Astrocyte of the cerebellum (primary cell): ENCODE data around the gene TBC1D22B.
"Not testable (repeated sequence)": the region's sequence is repeated elsewhere in the genome, so short reads cannot be mapped to it uniquely, and the experiment has no call there.

Experiments
- DNase-seq: peaks from one replicate; pipeline ENCODE4 v3.0.0-alpha.2; 2011; ENCODE audit warnings: low read depth
- H3K4me3 ChIP-seq: 2 replicates; pipeline ENCODE4 v1.5.1; 2011; ENCODE audit warnings: mild to moderate bottlenecking, low read depth, low read length, moderate library complexity
- CTCF ChIP-seq: IDR thresholded peaks from 2 replicates; pipeline ENCODE4 v1.5.1; 2012; ENCODE audit warnings: low read length, low read depth, moderate library complexity, mild to moderate bottlenecking; ENCODE audit errors: missing control alignments
- in situ Hi-C: cut with HindIII; loops from 2 replicates; pipeline ENCODE4 v1.10.0; 2017; ENCODE audit warnings: low sequenced_read_pairs

TBC1D22B gene

GRCh38 chr6:37304766-37305165 lies 47.2 kb downstream of the TBC1D22B start:
- TF ChIP-seq CTCF: no peak
- no peak for DNase-seq
- no peak overlapping the region for H3K4me3 ChIP-seq
- in situ Hi-C loops: no loop called here

DNA sequence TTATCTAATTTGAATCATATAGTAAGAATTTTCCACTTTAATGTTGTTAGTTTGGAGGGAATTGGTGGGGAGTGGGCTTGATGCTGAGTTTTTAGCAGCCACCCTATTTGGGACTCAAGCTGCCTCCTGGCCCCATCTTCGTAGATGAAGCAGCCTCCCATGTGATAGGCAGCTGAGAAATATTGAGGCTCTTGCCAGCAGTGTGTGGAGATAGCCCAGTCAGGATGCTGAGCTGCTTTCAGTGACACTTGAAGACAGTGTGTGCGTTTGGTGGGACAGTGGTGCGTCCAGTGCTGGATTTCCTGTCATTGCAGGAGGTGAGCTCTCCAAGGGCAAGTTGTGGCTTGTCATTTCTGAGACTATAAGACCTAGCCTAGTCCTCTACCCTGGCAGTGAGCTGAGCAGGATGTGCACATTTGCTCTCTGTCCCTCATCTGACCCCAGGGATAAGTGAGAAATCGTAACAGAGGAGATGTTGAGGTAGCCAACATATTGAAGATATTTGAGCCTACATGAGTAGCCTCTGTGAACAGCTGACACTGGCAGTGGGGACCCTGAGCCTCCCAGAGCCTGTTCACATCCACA lies 48.4 kb downstream of the TBC1D22B start:
- no peak overlapping the region for H3K4me3 ChIP-seq
- TF ChIP-seq CTCF: no peak
- in situ Hi-C loops: no loop called here
- no peak for DNase-seq

GRCh38 chr6:37306624-37307222 lies 49.2 kb downstream of the TBC1D22B start:
- no peak for DNase-seq
- in situ Hi-C loops: no loop called here
- no peak overlapping the region for H3K4me3 ChIP-seq
- no peak for TF ChIP-seq CTCF

- DNase-seq, H3K4me3 ChIP-seq, in situ Hi-C loops: not testable (repeated sequence)
Measured at GRCh38 chr6:37307484-37307883, 49.9 kb downstream of the TBC1D22B start.

DNA sequence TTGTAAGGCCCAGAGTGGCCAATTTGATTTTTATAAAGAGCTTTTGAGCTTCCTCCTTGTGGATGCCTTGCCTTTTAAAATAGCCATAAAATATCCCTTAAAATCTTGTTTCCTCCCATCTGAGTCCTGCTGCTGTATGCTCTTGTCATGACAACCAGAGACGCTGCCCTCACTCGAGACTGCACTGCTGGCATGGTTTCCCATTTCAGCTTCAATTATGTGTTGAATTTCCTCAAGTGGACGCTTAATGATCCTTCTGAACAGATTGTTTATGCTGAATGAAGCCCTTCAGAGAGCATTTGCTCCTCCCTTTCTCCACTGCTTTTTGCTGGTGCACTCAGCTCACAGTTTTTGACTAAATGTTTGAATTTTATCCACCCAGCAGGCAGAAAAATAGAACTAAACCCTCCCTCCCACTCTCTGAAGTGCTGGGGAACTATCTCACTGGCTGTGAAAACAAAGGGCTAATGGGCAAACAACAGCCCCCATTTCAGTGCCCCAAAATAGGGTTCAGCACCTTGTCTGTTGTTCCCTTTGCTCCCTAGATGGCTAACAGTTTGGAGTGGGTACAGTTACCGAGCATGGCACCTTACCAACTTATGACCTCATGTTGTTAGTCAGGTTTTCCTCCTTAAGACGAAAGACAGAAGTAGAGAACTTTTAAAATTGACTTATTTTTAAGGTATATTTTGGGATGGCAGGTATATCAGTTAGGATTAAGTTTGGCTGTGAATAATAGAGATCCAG lies 50.7 kb downstream of the TBC1D22B start:
- in situ Hi-C loops: no loop called here
- peak; percentile 32 for DNase-seq
- TF ChIP-seq CTCF: no peak
- H3K4me3 ChIP-seq: no peak overlapping the region

DNA sequence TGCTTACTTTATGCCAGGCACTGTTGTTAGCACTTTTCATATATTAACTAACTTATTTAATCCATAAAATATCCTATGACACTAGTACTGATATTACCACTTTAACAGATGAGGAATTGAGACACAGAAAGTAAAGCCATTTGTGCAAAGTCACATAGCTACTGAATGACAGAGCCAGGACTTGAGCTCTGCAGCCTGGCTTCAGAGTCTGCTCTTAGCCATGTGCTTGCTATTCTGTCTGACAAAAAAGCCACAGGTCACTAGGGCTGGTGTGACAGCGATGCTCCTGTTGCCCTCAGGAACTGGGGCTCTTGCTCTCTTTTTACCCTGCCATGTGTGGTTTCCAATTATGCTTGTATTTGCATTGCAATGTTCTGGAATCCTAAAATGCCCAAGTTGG lies 51.5 kb downstream of the TBC1D22B start:
- DNase-seq: no peak
- in situ Hi-C loops: no loop called here
- no peak for TF ChIP-seq CTCF
- H3K4me3 ChIP-seq: no peak overlapping the region

- no peak for TF ChIP-seq CTCF
Measured at GRCh38 chr6:37309692-37310091, 52.1 kb downstream of the TBC1D22B start.

More at GRCh38 chr6:37309692-37310091, 52.1 kb downstream of the TBC1D22B start:
- no peak for DNase-seq
- in situ Hi-C loops: no loop called here
- no peak overlapping the region for H3K4me3 ChIP-seq
